HK-2 (cell line): ENCODE results near the gene BUB1B.
"Not testable (repeated sequence)": the region's sequence is repeated elsewhere in the genome, so short reads cannot be mapped to it uniquely, and the experiment has no call there.

Experiments used
- DNase-seq: peaks from one replicate; pipeline ENCODE4 v3.0.0-alpha.2; 2018; ENCODE audit not compliant: unreplicated experiment

Gene BUB1B

GRCh38 chr15:40160689-40161688 is at the start of gene BUB1B:
TSS of gene BUB1B (plus strand) at chr15:40161069. CDS start at chr15:40161221, 152 bp downstream.
- DNase-seq, result peak; percentile 86

DNA sequence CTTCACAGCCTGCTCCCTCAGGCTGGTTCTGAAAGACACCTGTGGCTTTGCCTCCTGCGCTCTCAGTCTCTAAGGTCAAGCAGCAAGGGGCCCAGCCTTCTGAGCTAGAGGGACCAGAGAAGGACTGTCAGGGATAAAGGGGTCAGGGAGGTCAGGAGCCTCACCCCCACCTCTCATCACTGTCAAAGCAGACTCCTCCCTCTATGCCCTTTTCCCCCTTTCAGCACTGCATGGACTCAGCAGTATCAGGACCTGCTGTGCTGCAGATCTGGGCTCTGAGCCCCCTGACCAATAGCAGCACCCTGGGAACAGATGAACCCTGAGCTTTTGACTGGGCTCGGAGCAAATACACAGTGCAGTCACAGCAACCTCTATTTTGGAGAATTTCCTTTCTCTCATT is 49.0 kb upstream of the BUB1B start:
- DNase-seq, result no peak

GRCh38 chr15:40112789-40113188 is 48.1 kb upstream of the BUB1B start:
- DNase-seq, result no peak

DNA sequence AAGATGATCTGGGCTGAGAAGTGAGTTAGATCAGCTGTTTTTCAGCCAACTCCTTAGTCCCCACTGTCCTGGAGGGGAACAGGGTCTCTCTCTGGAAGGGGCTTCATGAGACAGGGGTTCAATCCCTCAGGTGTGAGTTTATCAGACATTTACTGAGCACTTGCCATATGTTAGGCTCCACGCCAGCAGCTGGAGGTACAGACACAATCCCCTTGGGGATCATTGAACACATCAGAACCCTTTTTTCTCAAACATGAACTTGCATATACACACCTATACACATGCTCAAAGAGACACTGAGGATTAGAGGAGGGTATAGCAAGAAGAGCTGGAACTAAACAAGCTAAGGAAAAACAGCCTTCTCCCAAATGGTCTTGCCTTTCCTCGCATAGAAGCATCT is 46.7 kb upstream of the BUB1B start:
- no peak for DNase-seq

- DNase-seq, result not testable (repeated sequence)
Measured at GRCh38 chr15:40115106-40115505, 45.8 kb upstream of the BUB1B start.

DNA sequence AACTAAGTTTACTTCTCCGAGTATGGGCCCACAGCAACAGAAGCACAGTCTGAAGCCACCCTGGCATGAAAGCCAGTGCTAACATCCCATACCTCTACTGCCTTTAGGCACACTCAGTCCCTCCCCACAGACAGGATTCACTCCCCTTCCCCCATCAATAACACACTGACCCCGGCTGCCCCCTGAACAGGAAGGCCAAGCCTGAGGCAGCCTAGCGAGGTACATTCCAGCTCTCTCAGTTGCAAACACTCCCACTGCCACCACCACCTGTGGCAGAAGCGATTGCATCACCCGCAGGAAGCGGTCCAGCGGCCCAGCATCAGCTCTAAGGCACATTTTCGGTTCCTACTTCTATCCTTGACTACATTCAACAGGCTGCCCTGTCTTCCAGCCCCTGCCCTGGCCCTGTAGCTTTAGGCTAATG is 45.2 kb upstream of the BUB1B start:
- no peak for DNase-seq

GRCh38 chr15:40118473-40118872 is 42.4 kb upstream of the BUB1B start:
- no peak for DNase-seq

DNA sequence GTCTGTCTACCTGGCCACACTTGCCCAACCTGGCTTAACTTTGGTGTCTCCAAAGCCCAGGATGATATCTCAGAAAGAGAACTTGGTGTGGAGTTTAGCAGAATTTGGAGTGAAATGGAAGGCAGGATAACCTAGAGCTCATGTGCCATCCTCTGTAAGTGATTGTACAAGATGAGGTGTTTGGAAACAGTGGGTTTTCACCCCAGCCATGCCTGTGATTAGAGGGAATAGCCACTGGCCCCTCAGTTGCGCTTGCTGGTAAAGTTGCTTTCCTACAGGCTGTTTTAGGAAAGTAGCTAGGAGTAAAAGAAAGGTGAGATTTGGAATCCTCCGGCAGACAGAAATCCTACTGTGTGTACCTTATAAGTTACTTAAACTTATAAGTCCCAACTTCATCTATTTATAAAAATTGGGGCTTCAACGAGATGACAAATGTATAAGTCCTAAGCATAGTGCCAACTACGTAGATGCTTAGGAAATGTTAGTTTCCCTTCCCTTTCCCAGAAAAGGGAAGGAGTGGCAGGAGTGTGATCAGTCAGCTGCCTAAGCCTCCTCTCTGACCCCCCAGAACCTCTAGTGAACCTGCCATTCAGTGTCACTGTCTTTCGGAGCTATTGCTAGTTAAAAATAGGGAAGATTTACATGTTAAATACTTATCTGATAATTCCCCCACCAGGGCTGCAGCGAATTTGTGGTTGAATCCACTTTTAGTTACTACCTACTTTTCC is 38.8 kb upstream of the BUB1B start:
- no peak for DNase-seq

- not testable (repeated sequence) for DNase-seq
Measured at GRCh38 chr15:40122989-40123388, 37.9 kb upstream of the BUB1B start.

DNA sequence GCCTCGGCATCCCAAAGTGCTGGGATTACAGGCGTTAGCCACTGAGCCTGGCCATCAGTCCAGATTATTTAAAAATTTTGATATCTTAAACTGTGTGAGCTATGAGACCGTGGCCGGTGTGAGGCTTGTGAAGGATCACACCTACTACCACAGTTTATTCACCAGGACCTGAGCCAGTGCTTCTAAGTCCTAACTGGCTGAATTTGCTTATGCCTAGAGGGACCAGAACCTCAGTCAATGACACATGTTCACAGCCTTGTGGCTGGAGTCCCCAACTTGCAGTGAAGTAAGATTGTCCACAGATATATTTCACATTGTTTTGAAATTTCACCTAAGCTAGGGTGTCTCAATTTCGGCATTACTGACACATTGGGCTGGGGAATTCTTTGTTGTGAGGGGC is 37.0 kb upstream of the BUB1B start:
- not testable (repeated sequence) for DNase-seq

- DNase-seq, result not testable (repeated sequence)
Measured at GRCh38 chr15:40124333-40124732, 36.5 kb upstream of the BUB1B start.

DNA sequence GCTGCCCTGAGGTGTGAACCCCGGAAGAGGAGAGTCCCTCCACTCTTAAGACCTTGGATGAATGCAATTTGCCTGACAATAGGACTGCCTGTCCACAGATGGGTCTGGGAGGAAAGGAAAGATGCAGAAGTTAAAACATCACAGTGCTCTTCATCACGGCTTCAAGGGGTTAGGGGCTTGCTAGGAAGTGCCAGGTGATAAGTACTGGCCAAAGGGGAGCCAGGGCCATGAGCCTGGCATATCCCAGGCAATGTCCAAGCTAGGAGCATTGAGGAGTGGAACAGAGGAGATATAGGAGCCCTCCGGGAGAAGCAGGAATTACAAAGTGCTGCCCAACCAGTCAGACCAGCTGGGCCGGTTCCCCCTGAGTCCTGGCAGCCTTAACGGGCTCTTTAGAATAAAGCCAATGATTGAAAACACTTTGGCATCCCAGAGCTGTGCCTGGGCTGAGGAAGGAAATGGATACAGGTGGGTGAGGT is 36.0 kb upstream of the BUB1B start:
- DNase-seq, result not testable (repeated sequence)

DNA sequence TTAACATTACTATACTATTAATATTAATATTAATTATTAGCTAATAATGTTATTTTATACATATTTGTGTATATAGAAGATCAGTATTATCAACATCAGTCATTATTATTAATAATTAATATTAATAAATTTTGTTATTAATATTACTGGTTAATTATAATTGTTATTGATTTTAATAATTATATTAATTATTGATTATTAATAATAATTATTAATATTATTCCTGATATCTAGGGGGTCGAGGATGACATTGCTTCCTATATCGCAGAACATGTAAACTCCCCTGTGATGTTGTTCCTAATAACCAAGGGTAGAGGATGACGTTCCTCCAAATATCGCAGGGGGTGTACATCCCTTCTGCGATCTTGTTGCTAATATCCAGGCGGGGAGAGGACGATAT is 34.9 kb upstream of the BUB1B start:
- DNase-seq, result no peak

GRCh38 chr15:40128766-40129660 is 31.9 kb upstream of the BUB1B start:
- DNase-seq, result no peak

DNA sequence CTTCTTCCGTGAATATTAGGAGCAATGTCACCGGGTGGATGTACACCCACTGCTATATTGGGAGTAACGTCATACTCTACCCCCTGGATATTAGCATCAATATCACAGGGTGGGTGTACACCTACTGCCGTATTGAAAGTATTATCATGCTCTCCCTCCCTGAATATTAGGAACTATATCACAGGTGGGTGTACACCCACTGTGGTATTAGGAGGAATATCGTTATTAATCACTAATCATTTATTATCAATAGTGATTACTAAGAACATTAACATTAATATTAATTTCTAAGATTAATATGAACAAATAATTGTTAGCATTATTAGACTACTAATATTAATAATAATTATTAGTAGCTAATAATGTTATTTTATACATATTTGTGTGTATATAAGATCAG is 30.8 kb upstream of the BUB1B start:
- no peak for DNase-seq

GRCh38 chr15:40130799-40131502 is 29.9 kb upstream of the BUB1B start:
- DNase-seq, result no peak

- DNase-seq, result no peak
Measured at GRCh38 chr15:40133544-40133943, 27.3 kb upstream of the BUB1B start.

DNA sequence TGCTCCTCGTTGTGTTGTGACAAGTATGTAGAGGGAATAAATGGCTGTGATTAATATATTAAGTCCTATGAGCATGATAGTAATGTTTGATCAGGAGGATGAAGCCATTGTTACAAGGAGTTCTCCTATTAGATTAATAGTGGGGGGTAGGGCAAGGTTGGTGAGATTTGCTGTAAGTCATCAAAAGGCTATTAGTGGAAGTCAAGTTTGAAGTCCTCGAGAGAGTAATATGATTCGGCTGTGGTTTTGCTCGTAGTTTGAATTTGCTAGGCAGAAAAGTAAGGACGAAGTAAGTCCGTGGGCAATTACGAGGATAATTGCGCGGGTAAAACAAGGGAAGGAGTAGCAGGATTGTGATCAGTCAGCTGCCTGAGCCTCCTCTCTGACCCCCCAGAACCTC is 26.0 kb upstream of the BUB1B start:
- no peak for DNase-seq

- not testable (repeated sequence) for DNase-seq
Measured at GRCh38 chr15:40135846-40136450, 24.9 kb upstream of the BUB1B start.
